CD1c-positive myeloid dendritic cell (primary cell): Measurements from ENCODE around the gene TESK1.
A peak's percentile ranks its signal among the peaks of the same experiment; 100 is the strongest.
"Not testable (repeated sequence)": the region's sequence is repeated elsewhere in the genome, so short reads cannot be mapped to it uniquely, and the experiment has no call there.

Source experiments
- DNase-seq: peaks from one replicate; pipeline ENCODE4 v3.0.0-alpha.2; 2016; ENCODE audit errors: extremely low spot score

Gene TESK1

DNA sequence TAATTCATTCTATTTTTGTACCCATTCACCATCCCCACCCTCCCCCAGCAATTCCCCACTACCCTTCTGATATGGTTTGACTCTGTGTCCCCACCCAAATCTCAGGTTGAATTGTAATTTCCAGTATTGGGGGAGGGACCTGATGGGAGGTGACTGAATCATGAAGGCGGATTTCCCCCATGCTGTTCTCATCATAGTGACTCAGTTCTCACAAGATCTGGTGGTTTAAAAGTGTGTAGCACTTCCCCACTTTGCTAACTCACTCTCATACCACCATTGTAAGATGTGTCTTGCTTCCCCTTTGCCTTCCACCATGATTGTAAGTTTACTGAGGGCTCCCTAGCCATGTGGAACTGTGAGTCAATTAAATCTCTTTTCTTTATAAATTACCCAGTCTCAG, 25.9 kb upstream of the TESK1 start:
- DNase-seq = peak; percentile 63

GRCh38 chr9:35579659-35580227, 25.3 kb upstream of the TESK1 start:
- DNase-seq = not testable (repeated sequence)

DNA sequence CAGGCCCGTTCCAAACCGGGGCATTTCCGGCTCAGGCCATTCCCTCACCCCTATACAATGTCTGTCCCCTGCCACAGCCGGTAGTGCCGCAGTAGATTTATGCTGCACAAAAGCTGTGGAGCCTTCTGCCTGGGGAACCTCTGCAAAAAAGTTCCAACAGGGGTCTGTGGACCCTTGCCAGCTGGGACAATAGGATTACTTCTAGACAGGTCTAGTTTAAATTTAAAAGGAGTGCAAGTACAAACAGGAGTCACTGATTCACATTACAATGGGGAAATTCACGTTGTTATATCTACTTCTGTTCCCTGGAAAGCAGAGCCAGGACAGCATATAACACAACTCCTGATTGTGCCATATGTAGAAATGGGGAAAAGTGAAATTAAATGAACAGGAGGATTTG, 21.5 kb upstream of the TESK1 start:
- not testable (repeated sequence) for DNase-seq

DNA sequence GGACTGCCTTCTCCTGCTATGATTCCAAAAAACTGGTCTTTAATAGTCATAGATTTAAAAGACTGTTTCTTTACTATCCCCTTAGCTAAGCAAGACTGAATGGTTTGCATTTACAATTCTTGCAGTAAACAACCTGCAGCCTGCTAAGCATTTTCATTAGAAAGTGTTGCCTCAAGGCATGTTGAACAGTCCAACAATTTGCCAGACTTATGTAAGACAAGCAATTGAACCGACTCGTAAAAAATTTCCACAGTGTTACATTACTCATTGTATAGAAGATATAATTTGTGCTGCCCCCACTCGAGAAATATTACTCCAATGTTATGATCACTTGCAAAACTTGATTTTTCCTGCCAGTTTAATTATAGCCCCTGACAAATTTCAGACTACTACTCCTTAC, 20.4 kb upstream of the TESK1 start:
- DNase-seq = not testable (repeated sequence)

GRCh38 chr9:35588506-35588905, 16.6 kb upstream of the TESK1 start:
- DNase-seq = not testable (repeated sequence)

GRCh38 chr9:35593581-35593980, 11.5 kb upstream of the TESK1 start:
- no peak for DNase-seq

- DNase-seq = no peak
Observed at GRCh38 chr9:35594471-35594870, 10.6 kb upstream of the TESK1 start.

DNA sequence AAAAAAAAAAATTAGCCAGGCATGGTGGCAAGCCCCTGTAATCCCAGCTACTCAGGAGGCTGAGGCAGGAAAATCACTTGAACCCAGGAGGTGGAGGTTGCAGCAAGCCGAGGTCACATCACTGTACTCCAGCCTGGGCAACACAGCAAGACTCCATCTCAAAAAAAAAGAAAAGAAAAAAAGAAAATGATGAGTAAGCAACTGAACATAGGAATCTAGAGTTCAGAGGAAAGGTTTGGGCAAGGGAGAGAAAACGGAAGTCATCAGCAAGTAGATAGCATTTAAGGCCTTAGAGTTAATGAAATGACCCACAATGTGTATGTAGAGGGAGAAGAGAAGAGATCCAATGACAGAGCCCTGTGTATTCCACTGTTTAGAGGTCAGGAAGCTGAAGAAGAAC, 8.2 kb upstream of the TESK1 start:
- DNase-seq = not testable (repeated sequence)

DNA sequence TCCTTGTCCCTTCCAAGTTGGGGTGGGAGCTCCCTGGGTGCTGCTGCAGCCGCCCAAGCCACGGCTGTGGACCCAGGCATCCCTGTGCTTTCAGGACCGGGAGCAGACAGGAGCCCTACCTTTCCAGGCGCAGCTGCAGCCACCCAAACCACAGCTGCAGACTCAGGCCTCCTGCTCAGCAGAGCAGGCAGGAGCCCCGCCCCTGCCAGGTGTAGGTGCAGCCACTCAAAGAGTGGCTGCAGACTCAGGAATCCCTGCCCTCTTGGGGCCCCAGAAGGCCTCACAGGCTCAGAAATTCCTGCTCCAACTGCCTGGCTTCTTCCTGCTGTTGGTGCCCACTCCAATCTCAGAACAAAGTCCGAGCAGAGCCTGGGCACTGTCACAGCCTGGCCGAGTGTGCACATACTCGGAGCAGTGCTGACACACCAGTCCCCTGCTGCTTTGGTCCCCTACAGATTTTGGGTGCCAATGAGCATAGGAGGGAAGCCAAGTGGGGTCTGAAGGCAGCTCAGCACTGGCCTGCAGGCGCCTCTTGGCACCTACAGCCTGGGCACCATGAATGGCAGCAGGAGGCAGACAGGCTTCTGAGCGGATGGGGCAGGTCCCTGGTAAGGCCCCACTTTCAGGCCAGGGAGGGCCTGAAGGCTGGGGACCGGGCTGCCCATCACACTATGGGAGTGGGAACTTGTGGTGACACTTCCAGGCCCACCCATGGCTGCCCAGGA, 6.0 kb upstream of the TESK1 start:
- DNase-seq = no peak

- peak; percentile 44 for DNase-seq
Observed at GRCh38 chr9:35599763-35600604, 5.1 kb upstream of the TESK1 start.

GRCh38 chr9:35603506-35603985, 1.5 kb upstream of the TESK1 start:
- peak; percentile 58 for DNase-seq

GRCh38 chr9:35603986-35604577, 980 bp upstream of the TESK1 start:
- peak; percentile 100 for DNase-seq

DNA sequence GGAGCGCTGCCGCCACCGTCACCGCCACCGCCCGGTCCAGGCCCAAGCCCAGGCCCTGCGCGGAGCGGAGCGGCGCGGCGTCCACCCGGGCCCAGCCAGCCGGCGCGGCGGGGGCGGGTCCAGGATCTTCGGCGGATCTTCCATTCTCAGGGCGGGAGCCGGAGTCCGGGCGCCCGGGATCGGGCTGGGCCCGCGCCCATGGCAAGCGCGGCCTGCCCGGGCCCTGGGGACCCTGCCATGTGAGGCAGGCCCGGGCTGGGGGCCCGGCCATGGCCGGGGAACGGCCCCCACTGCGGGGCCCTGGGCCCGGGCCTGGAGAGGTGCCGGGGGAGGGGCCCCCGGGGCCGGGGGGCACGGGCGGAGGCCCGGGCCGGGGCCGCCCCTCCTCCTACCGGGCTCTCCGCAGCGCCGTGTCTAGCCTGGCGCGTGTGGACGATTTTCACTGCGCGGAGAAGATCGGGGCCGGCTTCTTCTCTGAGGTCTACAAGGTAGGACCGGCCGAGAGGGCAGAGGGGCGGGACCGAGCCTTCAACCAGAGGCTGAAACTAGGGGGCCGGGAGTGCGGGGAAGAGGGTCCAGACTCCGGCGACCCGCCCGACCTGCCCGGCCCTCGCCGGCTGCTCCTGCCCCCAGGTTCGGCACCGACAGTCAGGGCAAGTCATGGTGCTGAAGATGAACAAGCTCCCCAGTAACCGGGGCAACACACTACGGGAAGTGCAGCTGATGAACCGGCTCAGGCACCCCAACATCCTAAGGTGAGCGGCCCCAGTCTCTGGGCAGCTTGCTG, 482 bp downstream of the TESK1 start:
- DNase-seq = peak; percentile 24

- DNase-seq = no peak
Observed at GRCh38 chr9:35606138-35606504, 1.1 kb downstream of the TESK1 start.

GRCh38 chr9:35606726-35607125, 1.7 kb downstream of the TESK1 start:
- DNase-seq = no peak

DNA sequence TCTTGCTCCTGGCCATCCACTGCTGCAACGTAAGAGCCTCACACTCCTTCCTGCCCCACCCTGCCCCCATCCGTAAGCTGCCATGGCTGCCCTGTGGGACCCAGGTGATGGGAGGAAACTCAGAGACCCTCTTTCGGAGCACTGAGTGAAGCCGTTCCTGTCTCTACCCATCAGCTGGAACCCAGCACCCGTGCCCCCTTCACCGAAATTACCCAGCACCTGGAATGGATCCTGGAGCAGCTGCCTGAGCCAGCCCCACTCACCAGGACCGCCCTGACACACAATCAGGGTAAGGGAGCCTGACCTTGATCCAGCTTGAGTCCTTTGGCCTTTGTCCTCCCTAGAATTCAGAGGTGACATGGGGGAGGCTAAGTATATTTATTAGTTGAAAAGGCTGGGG, 3.2 kb downstream of the TESK1 start:
- DNase-seq = no peak

DNA sequence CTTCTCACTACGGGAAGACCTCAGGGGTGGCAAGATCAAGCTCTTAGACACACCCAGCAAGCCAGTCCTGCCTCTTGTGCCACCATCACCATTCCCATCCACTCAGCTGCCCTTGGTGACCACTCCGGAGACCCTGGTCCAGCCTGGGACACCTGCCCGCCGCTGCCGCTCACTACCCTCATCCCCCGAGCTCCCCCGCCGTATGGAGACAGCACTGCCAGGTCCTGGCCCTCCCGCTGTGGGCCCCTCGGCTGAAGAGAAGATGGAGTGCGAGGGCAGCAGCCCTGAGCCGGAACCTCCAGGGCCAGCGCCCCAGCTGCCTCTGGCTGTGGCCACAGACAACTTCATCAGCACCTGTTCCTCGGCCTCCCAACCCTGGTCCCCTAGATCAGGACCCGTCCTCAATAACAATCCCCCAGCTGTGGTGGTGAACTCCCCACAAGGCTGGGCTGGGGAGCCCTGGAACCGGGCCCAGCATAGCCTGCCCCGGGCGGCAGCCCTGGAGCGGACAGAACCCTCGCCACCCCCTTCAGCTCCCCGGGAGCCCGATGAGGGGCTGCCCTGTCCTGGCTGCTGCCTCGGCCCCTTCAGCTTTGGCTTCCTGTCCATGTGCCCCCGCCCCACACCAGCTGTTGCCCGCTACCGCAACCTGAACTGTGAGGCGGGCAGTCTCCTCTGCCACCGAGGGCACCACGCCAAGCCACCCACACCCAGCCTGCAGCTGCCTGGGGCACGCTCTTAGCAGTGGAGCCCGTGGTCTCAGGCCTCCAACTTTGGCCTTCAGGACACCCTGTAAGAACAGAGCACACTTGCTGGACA, 4.1 kb downstream of the TESK1 start:
- no peak for DNase-seq

DNA sequence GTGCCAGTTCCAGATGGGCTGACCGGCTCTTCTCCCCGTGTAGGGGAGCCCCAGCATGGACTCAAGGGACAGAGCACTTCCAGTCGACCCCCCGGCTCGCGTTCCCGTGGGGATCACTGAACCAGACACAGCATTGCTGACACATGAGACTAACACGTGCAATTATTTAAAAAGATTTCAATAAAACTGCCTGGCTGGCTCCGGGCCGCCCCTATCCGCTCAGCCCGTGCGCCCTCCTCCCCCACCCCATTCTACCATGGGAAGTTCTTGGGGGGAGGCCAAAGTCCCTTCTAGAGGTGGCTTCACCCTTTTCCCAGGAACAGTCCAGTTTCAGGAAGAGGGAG, 4.7 kb downstream of the TESK1 start:
- DNase-seq = no peak

GRCh38 chr9:35611230-35611797, 6.3 kb downstream of the TESK1 start:
- peak; percentile 59 for DNase-seq

DNA sequence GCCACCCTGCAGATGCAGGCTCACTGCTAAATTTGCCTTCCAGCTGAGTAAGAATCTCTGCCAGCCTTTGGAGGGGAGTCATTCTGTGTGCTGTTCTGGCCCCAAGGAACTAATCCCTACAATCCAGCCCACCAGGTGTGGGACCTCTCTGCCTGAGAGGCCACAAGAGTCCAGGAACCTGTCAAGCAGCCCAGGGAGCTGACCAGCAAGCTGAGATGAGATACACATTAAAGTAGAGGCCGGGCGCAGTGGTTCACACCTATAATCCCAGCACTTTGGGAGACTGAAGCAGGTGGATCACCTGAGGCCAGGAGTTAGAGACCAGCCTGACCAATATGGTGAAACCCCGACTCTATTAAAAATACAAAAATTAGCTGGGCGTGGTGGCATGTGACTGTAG, 7.0 kb downstream of the TESK1 start:
- DNase-seq = not testable (repeated sequence)
